DOHH2 (cell line): Measurements from ENCODE around the gene S100A14.
"Not testable (repeated sequence)": the region's sequence is repeated elsewhere in the genome, so short reads cannot be mapped to it uniquely, and the experiment has no call there.

ENCODE experiments used
- H3F3A ChIP-seq: fragments of 200-600 bp; sonication (generic), shearing (Covaris generic); 2 replicates; pipeline ENCODE4 v1.6.0; 2016; ENCODE audit warnings: antibody characterized with exemption, mild to moderate bottlenecking; ENCODE audit not compliant: control insufficient read depth, insufficient read depth
- H3K27ac ChIP-seq: fragments of 200-600 bp; sonication (generic); 2 replicates; pipeline ENCODE4 v1.5.1; 2014; ENCODE audit warnings: low read depth, mild to moderate bottlenecking, low read length, moderate library complexity
- H3K27me3 ChIP-seq: fragments of 200-600 bp; sonication (generic); 2 replicates; pipeline ENCODE4 v1.6.1; 2014; ENCODE audit warnings: mild to moderate bottlenecking, low read length, mixed read lengths; ENCODE audit not compliant: control insufficient read depth
- H3K36me3 ChIP-seq: fragments of 200-600 bp; sonication (generic); 2 replicates; pipeline ENCODE4 v1.6.1; 2014; ENCODE audit warnings: mild to moderate bottlenecking, low read length, moderate library complexity, mixed read lengths; ENCODE audit not compliant: control insufficient read depth
- H3K4me1 ChIP-seq: fragments of 200-600 bp; sonication (generic); 2 replicates; pipeline ENCODE4 v1.6.1; 2014; ENCODE audit warnings: mild to moderate bottlenecking, low read length, mixed read lengths; ENCODE audit not compliant: control insufficient read depth
- H3K4me2 ChIP-seq: fragments of 200-600 bp; sonication (generic); 2 replicates; pipeline ENCODE4 v1.6.0; 2014; ENCODE audit warnings: mild to moderate bottlenecking, low read length, moderate library complexity
- H3K4me3 ChIP-seq: fragments of 200-600 bp; sonication (generic); 2 replicates; pipeline ENCODE4 v1.5.1; 2014; ENCODE audit warnings: mild to moderate bottlenecking, low read length, mixed read lengths
- H3K79me2 ChIP-seq: fragments of 200-600 bp; sonication (generic); 2 replicates; pipeline ENCODE4 v1.6.1; 2014; ENCODE audit warnings: mild to moderate bottlenecking, low read length, mixed read lengths; ENCODE audit not compliant: control insufficient read depth
- H3K9me2 ChIP-seq: fragments of 200-600 bp; sonication (generic); replicated peaks from 2 replicates; pipeline ENCODE4 v1.6.1; 2014; ENCODE audit warnings: mild to moderate bottlenecking, low read length, mixed read lengths; ENCODE audit not compliant: control insufficient read depth
- H3K9me3 ChIP-seq: fragments of 200-600 bp; sonication (generic); 2 replicates; pipeline ENCODE4 v1.6.1; 2014; ENCODE audit warnings: antibody characterized with exemption, low read length, mixed read lengths; ENCODE audit not compliant: control insufficient read depth, insufficient read depth
- H4K20me1 ChIP-seq: fragments of 200-600 bp; sonication (generic); 2 replicates; pipeline ENCODE4 v1.6.0; 2014; ENCODE audit warnings: low read depth, mild to moderate bottlenecking, antibody characterized with exemption, low read length, moderate library complexity; ENCODE audit not compliant: control insufficient read depth, insufficient read depth
- CTCF ChIP-seq: fragments of 200-600 bp; sonication (generic); IDR thresholded peaks from one replicate; pipeline ENCODE4 v1.5.1; 2014; ENCODE audit warnings: antibody characterized with exemption, mild to moderate bottlenecking, low read depth, low read length; ENCODE audit not compliant: poor library complexity, severe bottlenecking
- EZH2phosphoT487 ChIP-seq: fragments of 200-600 bp; sonication (generic); IDR thresholded peaks from 2 replicates; pipeline ENCODE4 v1.6.1; 2017; ENCODE audit warnings: borderline replicate concordance, mild to moderate bottlenecking, antibody characterized with exemption, low read length, moderate library complexity, mixed read lengths

S100A14 gene

GRCh38 chr1:153643816-153644215 is 27.7 kb upstream of the S100A14 start:
- Histone ChIP-seq H3K4me3 (no peak overlapping the region), H3K9me3 (no peaks in the 10 kb centered on the region), H3K27ac (no peak overlapping the region), H3K4me1 (no peaks in the 10 kb centered on the region), H3K27me3 (no peaks in the 10 kb centered on the region), H3K4me2 (no peak overlapping the region), H3K79me2 (peaks cover 12% of the 10 kb centered on the region), H3K9me2 (no peaks in the 10 kb centered on the region), H3K36me3 (peaks cover 85% of the 10 kb centered on the region), H3F3A (peaks cover 17% of the 10 kb centered on the region), H4K20me1 (no peaks in the 10 kb centered on the region)
- TF ChIP-seq EZH2phosphoT487 (no peak), CTCF (no peak)

DNA sequence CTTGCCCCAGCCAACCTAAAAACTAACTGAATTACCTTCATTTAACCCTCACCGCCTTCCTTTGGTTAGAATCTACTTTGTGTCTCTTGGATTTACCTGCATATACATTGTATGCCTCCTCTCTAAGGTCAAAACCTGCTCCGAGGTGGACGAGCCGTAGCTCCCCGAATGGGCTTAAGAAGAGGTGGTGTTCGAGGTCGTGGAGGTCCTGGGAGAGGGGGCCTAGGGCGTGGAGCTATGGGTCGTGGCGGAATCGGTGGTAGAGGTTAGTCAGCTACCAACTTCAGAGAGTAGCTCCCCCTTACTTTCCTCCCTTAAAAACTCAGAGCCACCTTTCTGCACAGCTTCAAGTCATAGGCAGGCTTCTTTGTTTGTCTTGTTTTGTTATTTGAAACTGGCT is 27.0 kb upstream of the S100A14 start:
- H3K4me2 ChIP-seq, result no peak overlapping the region
- H4K20me1 ChIP-seq, result no peaks in the 10 kb centered on the region
- no peak for TF ChIP-seq EZH2phosphoT487
- TF ChIP-seq CTCF, result no peak
- H3K4me1 ChIP-seq, result no peaks in the 10 kb centered on the region
- H3K9me3 ChIP-seq, result no peaks in the 10 kb centered on the region
- no peaks in the 10 kb centered on the region for H3K9me2 ChIP-seq
- no peak overlapping the region for H3K4me3 ChIP-seq
- no peaks in the 10 kb centered on the region for H3K27me3 ChIP-seq
- peaks cover 15% of the 10 kb centered on the region for H3K79me2 ChIP-seq
- H3F3A ChIP-seq, result peaks cover 17% of the 10 kb centered on the region
- H3K36me3 ChIP-seq, result peaks cover 91% of the 10 kb centered on the region
- H3K27ac ChIP-seq, result no peak overlapping the region

DNA sequence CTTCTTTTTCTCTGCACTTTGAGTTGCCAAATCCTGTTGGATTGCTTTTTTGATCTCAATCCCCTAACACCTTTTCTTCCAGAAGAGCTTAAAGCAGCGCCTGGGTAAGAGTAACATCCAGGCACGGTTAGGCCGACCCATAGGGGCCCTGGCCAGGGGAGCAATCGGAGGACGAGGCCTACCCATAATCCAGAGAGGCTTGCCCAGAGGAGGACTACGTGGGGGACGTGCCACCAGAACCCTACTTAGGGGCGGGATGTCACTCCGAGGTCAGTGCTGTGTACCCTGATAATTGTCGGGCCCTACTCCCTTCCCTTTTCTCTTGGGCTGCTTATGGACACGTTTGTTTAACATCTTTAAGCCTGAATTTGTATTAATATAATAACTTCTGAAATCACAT is 26.0 kb upstream of the S100A14 start:
- Histone ChIP-seq H3K4me1 (no peaks in the 10 kb centered on the region), H3K79me2 (peaks cover 23% of the 10 kb centered on the region), H3K4me3 (no peak overlapping the region), H3K36me3 (peaks cover 97% of the 10 kb centered on the region), H3K27ac (no peak overlapping the region), H3F3A (peaks cover 17% of the 10 kb centered on the region), H3K4me2 (no peak overlapping the region), H3K9me3 (no peaks in the 10 kb centered on the region), H3K27me3 (no peaks in the 10 kb centered on the region), H3K9me2 (no peaks in the 10 kb centered on the region), H4K20me1 (no peaks in the 10 kb centered on the region)
- TF ChIP-seq CTCF (no peak), EZH2phosphoT487 (no peak)

- H3K27me3 ChIP-seq, result no peaks in the 10 kb centered on the region
- H4K20me1 ChIP-seq, result no peaks in the 10 kb centered on the region
- H3K9me2 ChIP-seq, result no peaks in the 10 kb centered on the region
- H3K27ac ChIP-seq, result no peak overlapping the region
- peaks cover 1% of the 10 kb centered on the region for H3K4me1 ChIP-seq
- peaks cover 99% of the 10 kb centered on the region for H3K36me3 ChIP-seq
- peaks cover 36% of the 10 kb centered on the region for H3K79me2 ChIP-seq
- H3K4me3 ChIP-seq, result no peak overlapping the region
- H3K9me3 ChIP-seq, result no peaks in the 10 kb centered on the region
- TF ChIP-seq EZH2phosphoT487, result no peak
- H3F3A ChIP-seq, result peaks cover 10% of the 10 kb centered on the region; the same call in 1 of the 2 replicates
- H3K4me2 ChIP-seq, result no peak overlapping the region
Measured at GRCh38 chr1:153640861-153641260, 24.7 kb upstream of the S100A14 start.

GRCh38 chr1:153640213-153640612 is 24.1 kb upstream of the S100A14 start:
- H3K27ac ChIP-seq, H3K9me2 ChIP-seq, H3K27me3 ChIP-seq, H3F3A ChIP-seq, H4K20me1 ChIP-seq, H3K4me2 ChIP-seq, H3K9me3 ChIP-seq, H3K4me1 ChIP-seq, H3K4me3 ChIP-seq: not testable (repeated sequence)
- H3K36me3 ChIP-seq, result peaks cover 99% of the 10 kb centered on the region
- H3K79me2 ChIP-seq, result peaks cover 43% of the 10 kb centered on the region
